ENCODE results near the gene NOC2L.

DNA sequence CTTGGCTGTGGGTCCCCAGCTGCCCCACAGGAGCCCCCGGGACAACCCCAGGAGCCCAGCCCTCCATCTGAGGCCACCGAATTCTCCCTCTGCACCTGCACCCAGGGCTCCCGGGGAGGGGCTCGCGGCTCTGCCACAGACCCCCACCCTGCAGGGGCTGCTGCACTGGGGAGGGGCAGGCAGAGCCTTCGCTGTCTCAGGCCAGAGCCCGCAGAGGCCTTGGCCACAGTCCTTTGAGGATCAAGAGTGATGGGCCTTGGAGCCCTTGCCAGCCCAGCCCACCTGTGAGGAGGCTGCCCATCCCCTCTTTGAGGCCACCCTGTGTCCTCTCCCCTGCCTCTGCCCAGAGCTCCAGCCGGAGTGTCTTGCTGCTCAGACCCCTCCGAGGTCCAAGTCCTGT, 16.3 kb upstream of the NOC2L start:
- TF ChIP-seq POLR2A (IDR thresholded peaks at IDR 0.05; ENCODE audit: low read depth, low read length) (no peak), POLR2AphosphoS5 (IDR thresholded peaks at IDR 0.05; ENCODE audit: low read depth, low read length) (no peak)
